HG03066 (cell line): ENCODE data around the gene DENND1A.

Experiments used
- ATAC-seq: cut with Tn5 transposase; IDR thresholded peaks from one replicate; pipeline ENCODE4 v1.9.1; 2021; ENCODE audit warnings: low read depth; ENCODE audit not compliant: unreplicated experiment

The DENND1A gene

DNA sequence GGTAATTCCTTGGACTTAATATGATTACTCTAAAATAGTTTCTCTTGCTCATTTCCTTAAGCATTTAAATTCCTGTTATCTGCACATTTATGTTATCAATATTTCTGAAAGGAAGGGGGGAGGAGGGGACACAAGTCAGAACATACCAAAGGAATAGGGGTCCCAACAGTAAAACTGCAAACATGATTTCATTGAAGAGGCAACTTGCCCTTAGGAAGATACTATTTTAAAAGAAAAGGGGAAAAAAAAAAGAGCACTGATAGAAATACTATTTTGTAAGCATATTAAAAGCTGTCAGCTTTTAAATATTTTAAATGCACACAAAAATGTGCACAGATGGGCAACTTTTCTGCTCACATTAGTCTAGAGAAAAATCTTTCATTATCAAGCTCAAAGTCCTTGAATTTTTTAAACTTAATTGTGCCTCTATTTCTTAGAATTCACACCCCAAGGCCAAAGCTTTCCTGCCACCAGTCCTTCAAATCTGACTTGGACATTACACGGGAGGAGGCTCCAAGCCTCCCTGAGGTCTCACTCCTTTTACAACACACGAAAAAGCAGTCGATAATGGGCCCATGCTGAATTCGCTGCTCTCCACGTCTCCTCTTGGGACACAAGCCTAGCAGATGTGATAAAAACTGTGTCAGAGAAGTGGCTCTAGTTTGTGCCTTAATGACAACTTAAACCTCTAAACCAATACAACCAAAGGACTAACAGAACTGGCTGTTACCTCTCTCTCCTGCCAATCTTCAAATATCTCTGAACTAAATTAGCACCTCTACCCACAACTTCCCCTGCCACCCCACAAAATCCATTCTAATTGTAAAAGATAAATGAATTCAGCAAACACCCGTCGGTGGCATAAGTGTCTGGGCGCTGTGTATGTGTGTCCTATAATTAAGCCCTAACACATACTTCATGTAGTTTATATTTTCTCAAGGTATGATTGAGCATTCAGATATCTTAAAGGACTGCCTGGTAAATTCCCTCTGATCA lies 154.3 kb downstream of the DENND1A start:
- ATAC-seq, result no peak

DNA sequence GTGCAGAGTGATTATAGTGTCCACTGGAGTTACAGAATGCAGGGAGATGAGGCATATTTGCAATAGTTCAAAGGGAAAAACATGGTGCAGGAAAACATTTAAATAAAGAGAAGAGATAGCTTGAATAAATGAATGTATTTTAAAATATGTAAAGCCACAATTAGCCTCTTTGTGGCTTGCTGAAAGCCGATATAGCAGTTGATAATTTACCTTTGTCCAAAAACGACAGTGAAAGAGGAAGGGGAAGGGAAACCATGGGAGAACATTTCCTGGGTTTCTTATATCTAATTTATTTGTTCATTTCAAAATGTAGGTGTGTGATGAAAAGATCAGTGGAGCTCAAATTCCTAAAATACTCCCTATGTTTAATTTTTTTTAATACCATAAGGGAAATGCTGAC lies 156.1 kb downstream of the DENND1A start:
- ATAC-seq, result no peak

DNA sequence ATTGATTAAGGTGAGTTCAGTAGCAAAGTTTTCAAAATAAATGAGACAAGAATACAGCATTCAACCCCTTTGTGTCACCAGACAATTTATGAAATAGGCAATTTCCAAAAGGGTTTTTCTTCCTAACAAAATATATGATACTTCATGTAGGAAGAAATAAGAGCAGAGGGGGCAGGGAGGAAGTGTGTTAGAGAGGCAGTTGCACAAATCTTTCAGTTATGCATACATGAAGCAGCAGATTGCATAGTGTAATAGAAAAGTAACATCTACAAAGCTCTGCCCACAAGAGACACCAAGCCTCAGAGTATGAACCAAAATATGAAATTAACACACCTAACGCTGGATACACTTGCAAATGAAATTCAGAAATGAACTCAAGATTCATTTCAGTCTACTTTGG lies 157.0 kb downstream of the DENND1A start:
- no peak for ATAC-seq

DNA sequence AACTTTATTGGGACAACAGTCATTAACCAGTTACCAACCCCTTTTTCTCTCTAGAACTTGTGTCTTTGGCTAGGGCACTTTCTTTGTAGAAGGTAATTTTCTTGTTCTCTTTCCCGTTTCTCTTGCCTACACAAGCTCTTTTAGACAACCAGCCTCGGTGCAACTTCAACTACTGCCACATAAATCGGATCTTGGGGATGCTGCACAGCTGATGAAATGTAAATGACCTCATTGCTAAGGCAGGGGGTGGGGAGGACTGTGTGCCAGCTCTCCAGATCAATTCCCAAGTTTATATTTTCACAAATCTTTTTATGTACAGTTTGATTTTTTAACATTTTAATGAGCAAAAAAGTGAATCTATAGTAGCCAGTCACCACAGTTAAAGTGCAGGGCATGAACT lies 157.6 kb downstream of the DENND1A start:
- ATAC-seq, result no peak

DNA sequence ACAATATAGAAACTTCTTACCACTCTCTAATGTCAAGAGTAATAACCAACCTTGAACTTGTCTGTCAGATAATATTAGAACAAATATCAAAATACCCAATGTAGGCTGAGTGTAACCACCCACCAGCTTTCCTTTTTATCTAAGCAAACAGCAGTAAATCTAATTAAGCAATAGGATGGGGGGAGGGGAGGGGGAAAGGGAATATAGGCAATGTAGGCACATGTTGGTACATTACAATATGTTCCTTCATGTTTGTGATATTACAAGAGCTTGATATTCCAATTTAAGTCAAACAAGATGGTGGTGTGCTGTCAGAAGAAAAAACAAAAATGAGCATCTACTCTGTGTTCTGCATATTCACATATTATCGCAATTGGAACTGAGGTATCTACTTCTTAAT lies 158.2 kb downstream of the DENND1A start:
- ATAC-seq, result no peak

DNA sequence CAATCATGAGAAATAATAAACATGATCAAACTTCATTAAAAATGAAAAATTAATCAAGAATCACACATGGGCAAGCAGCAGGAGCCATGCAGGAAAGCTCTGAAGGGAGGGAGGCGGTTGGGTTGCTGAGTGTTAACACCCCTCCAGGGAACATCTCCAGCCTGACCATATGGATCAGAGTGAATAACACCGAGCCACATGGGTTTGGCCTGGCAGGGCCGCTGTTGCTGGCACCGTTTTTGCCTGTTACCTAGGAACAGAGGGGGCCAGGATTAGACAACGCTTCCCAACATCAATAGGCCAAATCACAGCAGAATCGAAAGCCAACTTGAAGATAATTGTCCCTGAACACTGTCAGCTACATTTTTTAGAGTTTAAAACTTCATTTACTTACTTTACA lies 160.2 kb downstream of the DENND1A start:
- ATAC-seq, result no peak

DNA sequence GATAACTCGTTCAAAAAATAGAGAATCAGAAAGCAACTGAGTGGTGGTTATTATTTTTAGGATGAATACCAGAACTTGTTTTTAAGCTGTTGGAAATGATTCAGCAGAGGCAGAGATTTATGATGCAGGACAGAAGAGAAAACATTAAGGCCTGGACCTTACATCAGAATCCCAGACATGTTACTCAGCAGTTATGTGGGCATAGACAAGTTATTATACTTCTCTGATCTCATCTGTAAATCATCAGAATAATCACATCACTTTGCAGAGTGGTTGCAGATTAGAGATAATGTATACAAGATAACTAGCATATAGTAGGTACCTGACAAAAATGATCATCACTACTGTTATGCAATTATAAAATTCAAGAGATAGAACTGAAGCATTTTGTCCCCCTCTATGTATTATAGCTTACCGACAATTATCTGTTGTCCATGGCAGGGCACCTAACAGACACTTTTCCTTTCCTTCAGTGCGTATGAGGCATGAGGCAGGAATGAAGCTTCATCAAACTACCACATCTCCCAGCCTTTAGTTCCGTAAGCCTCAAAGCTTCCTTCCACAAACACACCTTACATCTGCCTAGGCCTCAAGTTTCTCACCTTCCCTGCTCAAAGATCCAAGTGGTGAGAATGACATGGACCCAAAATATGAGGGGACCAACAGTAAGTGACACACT lies 165.9 kb downstream of the DENND1A start:
- no peak for ATAC-seq

DNA sequence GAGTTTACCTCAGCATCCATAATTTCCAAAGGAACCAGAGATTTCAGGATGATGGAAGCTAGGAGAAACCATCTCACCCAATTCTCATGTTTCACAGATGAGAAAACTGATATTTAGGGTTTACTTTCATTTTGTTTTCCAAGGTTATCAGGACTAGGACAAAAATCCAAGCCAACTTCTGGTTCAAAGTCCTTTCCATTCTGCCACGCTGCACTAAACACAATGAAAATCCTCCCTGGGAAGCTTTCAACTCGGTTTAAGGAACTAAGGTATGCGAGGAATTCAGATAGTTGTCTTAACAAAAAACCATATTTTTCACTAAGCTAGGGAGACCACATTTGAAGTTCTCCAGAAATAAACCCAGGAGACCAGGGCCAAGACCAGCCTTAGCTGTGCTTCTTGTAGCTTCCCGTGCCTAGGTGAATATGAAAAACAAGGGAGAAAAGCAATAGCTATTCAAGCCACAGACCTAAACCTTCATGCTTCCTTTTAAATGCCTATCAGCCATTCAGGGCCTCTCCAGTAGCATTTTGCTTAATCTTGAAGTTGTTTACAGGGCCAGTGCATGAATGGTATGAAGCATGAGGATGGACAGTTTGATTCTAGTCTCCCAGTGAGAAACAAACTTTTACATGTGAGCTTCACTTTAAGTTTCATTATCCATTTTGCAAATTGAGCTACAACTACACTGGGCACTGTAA lies 167.9 kb downstream of the DENND1A start:
- ATAC-seq, result no peak

DNA sequence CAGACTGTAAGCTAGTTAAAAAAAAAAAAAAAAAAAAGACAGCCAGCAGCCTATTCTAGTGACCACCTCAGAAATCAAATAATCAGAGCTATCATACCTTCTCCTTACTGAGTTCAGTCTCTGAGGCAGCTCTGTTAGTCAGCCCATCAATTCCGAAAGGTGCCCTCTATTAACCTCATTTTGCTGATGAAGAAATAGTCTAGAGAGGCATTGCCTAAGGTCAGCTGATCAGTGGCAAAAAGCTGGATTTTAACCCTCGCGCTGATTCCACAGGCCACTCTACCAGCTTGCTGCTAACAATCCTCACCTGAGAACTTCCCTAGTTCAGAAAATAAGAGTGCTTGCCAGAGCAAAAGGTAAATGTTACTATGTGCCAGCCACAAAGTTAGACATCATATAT lies 172.0 kb downstream of the DENND1A start:
- no peak for ATAC-seq

DNA sequence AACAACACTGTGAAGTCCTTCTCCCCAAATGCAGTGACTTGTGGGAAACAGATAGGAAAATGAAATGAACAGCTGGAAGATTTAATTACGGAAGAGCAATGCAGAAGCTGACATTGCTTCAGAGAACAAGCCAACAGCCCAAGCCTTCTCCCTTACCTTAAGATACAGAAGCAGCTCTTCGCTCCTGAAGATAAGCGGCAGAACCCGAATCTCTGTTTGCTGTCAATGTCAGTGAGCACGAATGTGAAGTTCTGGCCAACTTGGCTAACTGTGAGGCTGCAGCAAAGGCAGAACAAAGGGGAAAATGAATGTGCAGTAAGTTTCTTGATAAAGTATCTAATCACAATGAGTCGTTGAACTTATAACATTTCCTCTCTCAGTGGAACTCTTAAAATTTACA lies 172.4 kb downstream of the DENND1A start:
- ATAC-seq, result no peak

DNA sequence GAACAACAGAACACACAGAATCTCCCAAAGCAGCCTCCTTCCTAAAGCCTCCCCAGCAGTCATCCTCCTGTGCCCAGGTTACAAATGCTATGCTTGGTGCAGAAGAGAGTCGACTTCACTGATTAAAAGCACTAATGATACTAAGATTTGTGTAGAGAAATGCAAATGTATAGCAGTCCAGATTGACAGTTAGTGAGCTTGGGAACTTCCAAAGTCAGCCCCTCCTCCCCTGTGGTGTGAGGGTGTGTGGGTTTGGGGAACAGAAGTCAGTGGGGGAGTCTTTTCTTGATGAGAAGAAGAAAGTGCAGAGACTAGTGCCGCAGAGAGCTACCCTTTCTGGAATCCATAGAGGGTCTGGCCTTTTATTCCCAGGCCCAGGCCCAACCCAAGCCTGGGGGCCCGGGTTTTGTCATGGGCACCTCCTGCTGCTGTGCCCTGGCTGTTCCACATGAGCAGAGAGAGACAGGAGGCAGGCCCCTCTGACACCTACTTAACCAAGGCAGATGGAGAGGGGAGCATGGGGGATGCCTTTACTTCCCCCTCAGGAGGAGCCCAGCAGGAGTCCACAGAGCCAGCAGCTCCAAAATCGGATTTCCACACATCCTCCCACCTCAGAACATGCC lies 173.3 kb downstream of the DENND1A start:
- ATAC-seq, result no peak

DNA sequence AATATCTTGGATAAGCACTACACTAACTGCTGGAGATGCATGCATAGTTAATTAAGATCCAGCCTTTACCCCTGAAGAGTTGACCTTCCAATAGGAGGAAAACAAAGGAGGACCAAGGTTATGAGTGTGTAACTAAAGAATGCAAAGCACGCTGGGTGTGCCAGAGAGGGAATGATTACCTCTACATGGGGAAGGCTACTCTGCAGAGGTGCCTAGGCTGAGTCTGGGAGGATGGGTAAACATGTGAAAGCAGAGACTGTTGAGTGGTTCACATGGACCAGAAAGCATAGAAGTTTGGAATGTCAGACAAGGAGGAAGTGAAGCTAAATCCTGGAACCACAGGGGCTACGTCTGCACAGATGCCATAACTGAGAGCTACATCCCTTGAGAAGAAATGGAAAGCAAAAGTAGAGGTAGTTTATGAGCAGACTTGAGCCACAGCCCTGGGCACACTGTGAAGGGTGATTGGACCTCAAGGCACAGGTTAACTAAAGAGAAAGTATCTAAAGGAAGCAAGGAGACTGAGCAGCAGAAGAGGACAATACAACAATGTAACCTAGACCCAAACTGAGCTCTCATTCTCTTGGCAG lies 176.2 kb downstream of the DENND1A start:
- ATAC-seq, result no peak

DNA sequence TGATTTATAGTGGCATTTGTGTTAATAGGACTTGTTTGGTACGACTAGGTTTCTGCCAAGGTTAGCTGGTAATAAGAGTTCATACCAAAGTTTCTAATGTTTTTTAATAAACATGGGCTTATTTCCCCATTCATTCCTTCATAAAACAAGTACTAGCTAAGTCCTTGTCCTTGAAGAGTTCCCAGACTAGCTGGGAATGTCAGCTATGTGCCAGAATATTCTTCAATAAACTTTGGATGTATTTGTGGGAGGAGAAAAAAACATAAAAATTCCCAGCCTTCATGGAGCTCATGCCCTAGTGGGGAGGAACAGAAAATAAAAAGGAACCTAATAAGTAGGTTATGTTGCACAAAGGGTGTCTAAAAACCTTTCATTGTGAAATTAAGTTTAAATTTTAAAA lies 176.9 kb downstream of the DENND1A start:
- ATAC-seq, result no peak

DNA sequence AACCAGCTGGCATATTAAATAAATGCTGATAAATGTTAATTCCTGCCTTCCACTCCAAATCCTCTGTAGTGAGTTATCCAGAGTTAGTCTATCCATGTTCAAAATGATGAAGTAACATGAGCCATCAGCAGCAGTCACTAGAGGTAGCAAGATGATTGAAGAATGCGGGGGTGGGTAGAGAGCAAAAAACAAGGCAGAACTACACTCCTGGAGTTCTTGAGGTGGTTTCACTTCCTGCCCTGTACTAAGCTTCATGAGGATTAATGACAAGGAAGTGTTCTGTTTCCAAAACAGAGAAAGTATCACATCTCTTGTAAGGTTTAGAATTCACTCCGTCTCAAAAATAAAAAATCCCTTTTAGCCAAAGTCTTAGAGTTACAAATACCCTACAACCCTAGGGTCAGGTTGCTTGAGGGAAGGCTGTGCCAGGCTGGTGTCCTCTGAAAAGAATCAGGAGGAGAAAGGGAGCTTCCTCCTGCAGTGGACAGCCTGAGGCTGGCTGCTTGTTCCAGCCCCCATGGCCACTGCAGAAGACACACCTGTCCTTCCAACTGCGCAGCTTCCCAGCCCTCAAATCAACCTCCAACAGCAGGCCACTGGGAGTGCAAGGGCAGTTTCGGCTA lies 180.2 kb downstream of the DENND1A start:
- ATAC-seq, result no peak

DNA sequence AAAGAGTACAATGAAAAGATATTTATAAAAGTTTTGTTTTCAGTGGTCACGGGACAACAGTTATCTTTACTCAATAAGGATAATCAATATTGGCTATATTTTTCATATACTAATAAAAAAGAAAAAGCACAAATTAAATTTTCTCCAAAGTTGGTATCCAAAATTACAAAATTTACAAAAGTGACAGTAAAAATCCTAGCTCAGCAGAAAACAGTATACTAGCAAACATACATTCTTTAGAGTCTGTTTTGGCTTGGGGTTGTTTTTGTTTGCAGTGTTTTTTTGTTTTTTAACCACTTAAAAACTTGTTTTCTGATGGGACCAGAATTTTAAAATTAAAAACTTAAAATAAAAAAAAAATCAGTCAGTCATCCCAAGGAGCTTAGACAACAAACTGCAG lies 183.2 kb downstream of the DENND1A start:
- ATAC-seq, result no peak

DNA sequence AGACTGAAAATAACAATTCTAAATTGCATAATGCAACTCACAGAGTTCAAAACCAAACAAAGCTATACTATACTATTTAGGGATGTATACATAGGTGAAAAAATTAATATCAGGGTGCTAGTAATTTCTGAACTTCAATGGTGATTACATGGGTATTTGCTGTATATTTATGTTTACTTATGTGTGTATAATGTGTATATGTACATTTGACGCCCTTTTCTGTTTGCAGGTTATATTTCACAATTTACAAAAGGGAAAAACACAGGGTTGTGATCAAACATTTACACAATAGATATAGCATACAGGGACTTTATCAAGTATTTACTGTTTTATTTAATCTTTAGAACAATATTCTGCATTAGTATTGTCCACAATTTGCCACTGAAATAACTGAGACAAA lies 184.0 kb downstream of the DENND1A start:
- no peak for ATAC-seq

DNA sequence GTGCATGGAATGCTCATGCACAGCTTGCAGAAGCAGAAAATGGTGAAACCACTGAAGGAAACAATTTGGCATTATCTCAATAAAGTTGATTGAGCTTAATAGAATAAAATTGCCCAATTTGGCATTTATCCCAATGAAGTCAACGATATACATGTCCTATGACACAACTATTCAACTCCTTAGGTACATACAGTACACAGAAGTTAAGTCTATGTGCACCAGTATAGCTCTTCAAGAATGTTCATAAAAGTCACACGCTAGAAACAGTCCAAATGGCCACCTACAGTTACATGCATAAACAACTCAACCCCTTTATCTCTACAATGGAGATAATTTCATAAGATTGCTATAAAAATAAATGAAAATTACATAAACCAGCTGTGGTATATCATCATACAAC lies 184.5 kb downstream of the DENND1A start:
- no peak for ATAC-seq

DNA sequence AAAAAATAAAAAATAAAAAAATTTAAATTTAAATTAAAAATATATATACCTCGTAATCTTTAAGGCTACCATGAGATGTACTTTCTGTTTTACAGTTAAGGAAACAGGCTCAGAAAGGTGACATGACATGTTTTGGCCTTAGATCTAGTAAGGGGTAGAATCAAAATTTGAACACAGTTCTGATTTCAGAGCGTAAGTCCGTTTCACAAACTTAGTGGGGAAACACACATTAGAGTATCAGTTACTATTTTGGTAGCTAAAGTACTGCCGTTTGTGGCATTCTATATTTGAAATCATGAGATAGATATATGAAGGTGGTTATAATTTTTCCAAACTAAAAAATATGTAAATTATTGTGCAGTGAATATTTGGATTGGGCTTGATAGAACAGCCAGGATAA lies 186.2 kb downstream of the DENND1A start:
- ATAC-seq, result no peak

DNA sequence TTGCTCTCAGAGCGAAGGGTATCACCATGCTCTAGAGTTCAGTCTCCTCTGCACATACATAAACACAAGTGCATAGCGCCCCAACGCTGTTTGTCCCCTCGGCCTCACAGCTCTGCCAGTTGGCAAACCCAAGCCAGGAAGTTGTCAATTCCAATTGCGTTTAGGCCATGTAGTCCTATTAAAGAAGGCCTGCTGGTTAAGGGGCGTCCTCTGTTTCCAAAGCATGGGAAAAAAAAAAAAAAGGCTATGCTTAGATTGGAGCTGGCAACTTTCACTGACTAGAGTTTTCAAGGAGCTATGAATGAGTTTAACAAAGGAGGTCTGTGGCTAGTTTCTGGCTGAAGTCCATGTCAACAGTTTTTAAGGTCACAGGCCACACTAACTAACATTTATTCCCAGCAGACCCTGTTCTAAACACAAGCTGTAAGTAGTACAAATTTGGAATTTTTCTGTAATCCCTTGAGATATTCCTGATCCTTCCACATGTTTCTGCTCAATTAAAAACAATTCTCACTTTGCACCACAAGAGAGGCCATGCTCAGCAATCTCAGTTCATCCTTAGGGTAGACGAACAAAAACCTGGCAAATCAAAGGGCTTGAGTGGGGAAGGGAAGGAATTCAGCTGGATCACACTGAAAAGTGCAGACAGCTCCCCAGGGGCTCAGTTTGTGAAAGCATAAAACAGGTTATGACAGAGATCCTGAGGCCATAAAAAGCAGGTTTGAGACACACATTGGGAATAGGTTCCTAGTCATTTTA lies 187.7 kb downstream of the DENND1A start:
- no peak for ATAC-seq
